WTC11 (cell line): ENCODE results near the gene DACH2.

Experiments
- ATF3 ChIP-seq: sonication (generic); formaldehyde crosslinking; conservative IDR thresholded peaks from 2 replicates; pipeline ENCODE4 v1.8.1; 2022; ENCODE audit warnings: mild to moderate bottlenecking, missing genetic modification reagents
- FOXJ3 ChIP-seq: sonication (generic); formaldehyde crosslinking; IDR thresholded peaks from 2 replicates; pipeline ENCODE4 v1.9.0; 2021; ENCODE audit warnings: missing genetic modification reagents, mild to moderate bottlenecking, borderline replicate concordance
- SMAD3 ChIP-seq: sonication (generic); formaldehyde crosslinking; IDR thresholded peaks from 2 replicates; pipeline ENCODE4 v1.8.0; 2022; ENCODE audit warnings: missing genetic modification reagents, mild to moderate bottlenecking, borderline replicate concordance
- TF ChIP-seq, protein P1 (sequence below): fragments of 200-600 bp; IDR thresholded peaks from 2 replicates; pipeline ENCODE4 v1.8.0; 2022; ENCODE audit warnings: antibody characterized with exemption

DNA sequence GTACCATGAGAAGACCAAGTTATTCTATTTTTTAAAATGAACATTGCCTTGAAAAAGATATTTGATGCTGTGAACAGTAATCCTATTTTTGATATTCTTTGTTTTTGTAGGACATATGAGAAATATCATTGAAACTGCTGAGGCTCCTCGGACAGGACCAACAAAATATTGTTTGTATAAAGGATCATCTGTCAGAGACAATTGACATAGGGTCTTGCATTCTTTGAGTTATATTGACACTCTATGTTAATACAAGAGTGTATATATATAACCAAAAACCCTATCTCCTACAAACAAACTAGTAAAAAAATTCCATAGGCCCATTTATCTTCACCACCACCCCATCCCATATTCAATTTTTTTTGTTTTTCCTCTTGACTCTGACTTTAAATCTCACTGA is 222.7 kb downstream of the DACH2 start:
- TF ChIP-seq ATF3 (CRISPR knock-in tag) (no peak), SMAD3 (CRISPR knock-in tag) (no peak), FOXJ3 (CRISPR knock-in tag) (no peak)
- TF ChIP-seq, protein P1, sequence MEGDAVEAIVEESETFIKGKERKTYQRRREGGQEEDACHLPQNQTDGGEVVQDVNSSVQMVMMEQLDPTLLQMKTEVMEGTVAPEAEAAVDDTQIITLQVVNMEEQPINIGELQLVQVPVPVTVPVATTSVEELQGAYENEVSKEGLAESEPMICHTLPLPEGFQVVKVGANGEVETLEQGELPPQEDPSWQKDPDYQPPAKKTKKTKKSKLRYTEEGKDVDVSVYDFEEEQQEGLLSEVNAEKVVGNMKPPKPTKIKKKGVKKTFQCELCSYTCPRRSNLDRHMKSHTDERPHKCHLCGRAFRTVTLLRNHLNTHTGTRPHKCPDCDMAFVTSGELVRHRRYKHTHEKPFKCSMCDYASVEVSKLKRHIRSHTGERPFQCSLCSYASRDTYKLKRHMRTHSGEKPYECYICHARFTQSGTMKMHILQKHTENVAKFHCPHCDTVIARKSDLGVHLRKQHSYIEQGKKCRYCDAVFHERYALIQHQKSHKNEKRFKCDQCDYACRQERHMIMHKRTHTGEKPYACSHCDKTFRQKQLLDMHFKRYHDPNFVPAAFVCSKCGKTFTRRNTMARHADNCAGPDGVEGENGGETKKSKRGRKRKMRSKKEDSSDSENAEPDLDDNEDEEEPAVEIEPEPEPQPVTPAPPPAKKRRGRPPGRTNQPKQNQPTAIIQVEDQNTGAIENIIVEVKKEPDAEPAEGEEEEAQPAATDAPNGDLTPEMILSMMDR = no peak
